SU-DHL-6 (cell line): ENCODE data around the gene CHERP.

Experiments
- H2AFZ ChIP-seq: fragments of 200-600 bp; sonication (generic); 2 replicates; pipeline ENCODE4 v1.6.1; 2014; ENCODE audit warnings: low read depth, mild to moderate bottlenecking, moderate library complexity, mixed read lengths, antibody characterized with exemption, low read length; ENCODE audit not compliant: severe bottlenecking
- H3F3A ChIP-seq: fragments of 200-600 bp; shearing (Covaris generic); 2 replicates; pipeline ENCODE4 v1.6.0; 2016; ENCODE audit warnings: antibody characterized with exemption, mild to moderate bottlenecking; ENCODE audit not compliant: insufficient read depth
- H3K27ac ChIP-seq: fragments of 200-600 bp; sonication (generic); 2 replicates; pipeline ENCODE4 v1.5.1; 2016; ENCODE audit warnings: low read depth, mild to moderate bottlenecking, low read length, moderate library complexity, mixed read lengths
- H3K27me3 ChIP-seq: fragments of 200-600 bp; sonication (generic), shearing (Covaris generic); 2 replicates; pipeline ENCODE4 v1.6.0; 2014; ENCODE audit warnings: mild to moderate bottlenecking, low read length
- H3K36me3 ChIP-seq: fragments of 200-600 bp; sonication (generic); 2 replicates; pipeline ENCODE4 v1.6.1; 2014; ENCODE audit warnings: mild to moderate bottlenecking, low read length, mixed read lengths
- H3K4me2 ChIP-seq: fragments of 300-600, 200-600 bp; shearing (Covaris generic), sonication (generic); 2 replicates; pipeline ENCODE4 v1.6.0; 2014; ENCODE audit warnings: low read length, low read depth, mild to moderate bottlenecking; ENCODE audit not compliant: poor library complexity, severe bottlenecking
- H3K4me3 ChIP-seq: fragments of 200-600 bp; sonication (generic); 2 replicates; pipeline ENCODE4 v1.5.1; 2014; ENCODE audit warnings: antibody characterized with exemption, low read length, mild to moderate bottlenecking, mixed read lengths; ENCODE audit not compliant: insufficient read depth, poor library complexity, severe bottlenecking
- H3K79me2 ChIP-seq: fragments of 200-600 bp; sonication (generic); 2 replicates; pipeline ENCODE4 v1.6.1; 2014; ENCODE audit warnings: mild to moderate bottlenecking, low read length, moderate library complexity; ENCODE audit not compliant: insufficient read depth
- H3K9ac ChIP-seq: fragments of 200-600 bp; sonication (generic); 2 replicates; pipeline ENCODE4 v1.7.0; 2014; ENCODE audit warnings: mild to moderate bottlenecking, low read length
- H3K9me2 ChIP-seq: fragments of 200-600 bp; sonication (generic); replicated peaks from 2 replicates; pipeline ENCODE4 v1.6.1; 2014; ENCODE audit warnings: low read length; ENCODE audit not compliant: insufficient read depth
- H3K9me3 ChIP-seq: fragments of 200-600 bp; sonication (generic); 2 replicates; pipeline ENCODE4 v1.6.1; 2014; ENCODE audit warnings: low read length, mixed read lengths; ENCODE audit not compliant: insufficient read depth
- H4K20me1 ChIP-seq: fragments of 200-600 bp; sonication (generic); 2 replicates; pipeline ENCODE4 v1.6.1; 2014; ENCODE audit warnings: low read depth, mild to moderate bottlenecking, antibody characterized with exemption, low read length, moderate library complexity, mixed read lengths
- EZH2phosphoT487 ChIP-seq: fragments of 200-600 bp; sonication (generic), shearing (Covaris generic); conservative IDR thresholded peaks from 2 replicates; pipeline ENCODE4 v1.6.1; 2018; ENCODE audit warnings: mild to moderate bottlenecking, antibody characterized with exemption, low read length, moderate library complexity, mixed read lengths
- TF ChIP-seq, protein P1 (sequence below): fragments of 200-600 bp; sonication (generic); IDR thresholded peaks from one replicate; pipeline ENCODE4 v1.5.1; 2017; ENCODE audit warnings: antibody characterized with exemption, mild to moderate bottlenecking, low read length, moderate library complexity; ENCODE audit not compliant: insufficient read depth, poor library complexity, severe bottlenecking

CHERP gene, protein sequence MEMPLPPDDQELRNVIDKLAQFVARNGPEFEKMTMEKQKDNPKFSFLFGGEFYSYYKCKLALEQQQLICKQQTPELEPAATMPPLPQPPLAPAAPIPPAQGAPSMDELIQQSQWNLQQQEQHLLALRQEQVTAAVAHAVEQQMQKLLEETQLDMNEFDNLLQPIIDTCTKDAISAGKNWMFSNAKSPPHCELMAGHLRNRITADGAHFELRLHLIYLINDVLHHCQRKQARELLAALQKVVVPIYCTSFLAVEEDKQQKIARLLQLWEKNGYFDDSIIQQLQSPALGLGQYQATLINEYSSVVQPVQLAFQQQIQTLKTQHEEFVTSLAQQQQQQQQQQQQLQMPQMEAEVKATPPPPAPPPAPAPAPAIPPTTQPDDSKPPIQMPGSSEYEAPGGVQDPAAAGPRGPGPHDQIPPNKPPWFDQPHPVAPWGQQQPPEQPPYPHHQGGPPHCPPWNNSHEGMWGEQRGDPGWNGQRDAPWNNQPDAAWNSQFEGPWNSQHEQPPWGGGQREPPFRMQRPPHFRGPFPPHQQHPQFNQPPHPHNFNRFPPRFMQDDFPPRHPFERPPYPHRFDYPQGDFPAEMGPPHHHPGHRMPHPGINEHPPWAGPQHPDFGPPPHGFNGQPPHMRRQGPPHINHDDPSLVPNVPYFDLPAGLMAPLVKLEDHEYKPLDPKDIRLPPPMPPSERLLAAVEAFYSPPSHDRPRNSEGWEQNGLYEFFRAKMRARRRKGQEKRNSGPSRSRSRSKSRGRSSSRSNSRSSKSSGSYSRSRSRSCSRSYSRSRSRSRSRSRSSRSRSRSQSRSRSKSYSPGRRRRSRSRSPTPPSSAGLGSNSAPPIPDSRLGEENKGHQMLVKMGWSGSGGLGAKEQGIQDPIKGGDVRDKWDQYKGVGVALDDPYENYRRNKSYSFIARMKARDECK

DNA sequence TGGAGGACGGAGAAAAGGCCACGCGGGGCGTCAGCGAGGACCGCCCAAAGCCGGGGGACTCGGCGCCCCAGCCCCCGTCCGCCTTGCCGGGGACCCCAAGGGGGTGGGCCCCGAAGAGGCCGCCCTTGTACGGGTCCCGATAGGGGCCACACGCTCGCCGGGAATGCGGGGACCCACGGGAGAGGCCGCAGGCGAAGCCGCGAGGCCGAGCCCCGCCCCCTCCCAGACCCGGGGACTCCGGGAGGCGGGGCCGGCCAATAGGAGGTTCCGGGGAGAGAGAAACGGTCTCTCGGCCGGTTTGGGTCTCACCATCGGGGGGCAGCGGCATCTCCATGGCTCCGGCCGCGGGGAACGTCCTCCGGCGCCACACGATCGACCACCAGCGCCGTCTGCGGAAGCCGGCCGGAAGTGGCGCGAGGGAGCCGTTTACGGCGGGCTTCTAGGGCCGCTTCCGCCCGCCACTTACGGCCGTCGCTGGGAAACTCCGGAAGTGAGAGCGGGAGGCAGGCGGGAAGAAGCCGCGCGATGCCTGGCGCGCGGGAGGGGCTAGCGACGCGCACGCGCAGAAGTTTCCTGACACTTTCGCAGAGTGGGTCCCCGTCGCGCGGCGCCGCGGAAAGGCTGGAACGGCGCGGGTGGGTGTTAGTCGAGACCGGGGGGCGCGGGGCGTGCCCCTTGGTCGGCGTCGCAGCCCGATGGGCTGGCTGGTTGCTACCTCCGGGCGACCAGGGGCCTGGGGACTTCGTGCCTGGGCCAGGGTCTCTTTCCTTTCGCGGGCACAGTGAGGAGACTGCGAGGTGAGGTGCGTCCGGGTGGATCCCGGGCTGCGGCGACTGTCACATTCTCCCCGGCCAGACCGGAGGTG lies at the start of gene CHERP:
Gene CHERP, minus strand, starts transcription at position 393 of the 865 bp plus-strand sequence. Its CDS starts 59 bp downstream, at position 334.
- TF ChIP-seq, protein P1, sequence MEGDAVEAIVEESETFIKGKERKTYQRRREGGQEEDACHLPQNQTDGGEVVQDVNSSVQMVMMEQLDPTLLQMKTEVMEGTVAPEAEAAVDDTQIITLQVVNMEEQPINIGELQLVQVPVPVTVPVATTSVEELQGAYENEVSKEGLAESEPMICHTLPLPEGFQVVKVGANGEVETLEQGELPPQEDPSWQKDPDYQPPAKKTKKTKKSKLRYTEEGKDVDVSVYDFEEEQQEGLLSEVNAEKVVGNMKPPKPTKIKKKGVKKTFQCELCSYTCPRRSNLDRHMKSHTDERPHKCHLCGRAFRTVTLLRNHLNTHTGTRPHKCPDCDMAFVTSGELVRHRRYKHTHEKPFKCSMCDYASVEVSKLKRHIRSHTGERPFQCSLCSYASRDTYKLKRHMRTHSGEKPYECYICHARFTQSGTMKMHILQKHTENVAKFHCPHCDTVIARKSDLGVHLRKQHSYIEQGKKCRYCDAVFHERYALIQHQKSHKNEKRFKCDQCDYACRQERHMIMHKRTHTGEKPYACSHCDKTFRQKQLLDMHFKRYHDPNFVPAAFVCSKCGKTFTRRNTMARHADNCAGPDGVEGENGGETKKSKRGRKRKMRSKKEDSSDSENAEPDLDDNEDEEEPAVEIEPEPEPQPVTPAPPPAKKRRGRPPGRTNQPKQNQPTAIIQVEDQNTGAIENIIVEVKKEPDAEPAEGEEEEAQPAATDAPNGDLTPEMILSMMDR = no peak
- TF ChIP-seq EZH2phosphoT487 = no peak
- Histone ChIP-seq H3K27me3 (no peaks in the 10 kb centered on the region), H4K20me1 (peaks cover 15% of the 10 kb centered on the region; the same call in 1 of the 2 replicates), H3K9ac (peak within 1 kb of the TSS; percentile 89), H3K9me3 (no peaks in the 10 kb centered on the region), H3K4me2 (peak within 1 kb of the TSS; percentile 81), H3K36me3 (peaks cover 6% of the 10 kb centered on the region), H3K4me3 (peak within 1 kb of the TSS; percentile 92), H3K79me2 (peaks cover 79% of the 10 kb centered on the region), H3F3A (peaks cover 21% of the 10 kb centered on the region), H2AFZ (peak within 1 kb of the TSS; percentile 30), H3K27ac (peak within 1 kb of the TSS; percentile 85), H3K9me2 (no peaks in the 10 kb centered on the region)

DNA sequence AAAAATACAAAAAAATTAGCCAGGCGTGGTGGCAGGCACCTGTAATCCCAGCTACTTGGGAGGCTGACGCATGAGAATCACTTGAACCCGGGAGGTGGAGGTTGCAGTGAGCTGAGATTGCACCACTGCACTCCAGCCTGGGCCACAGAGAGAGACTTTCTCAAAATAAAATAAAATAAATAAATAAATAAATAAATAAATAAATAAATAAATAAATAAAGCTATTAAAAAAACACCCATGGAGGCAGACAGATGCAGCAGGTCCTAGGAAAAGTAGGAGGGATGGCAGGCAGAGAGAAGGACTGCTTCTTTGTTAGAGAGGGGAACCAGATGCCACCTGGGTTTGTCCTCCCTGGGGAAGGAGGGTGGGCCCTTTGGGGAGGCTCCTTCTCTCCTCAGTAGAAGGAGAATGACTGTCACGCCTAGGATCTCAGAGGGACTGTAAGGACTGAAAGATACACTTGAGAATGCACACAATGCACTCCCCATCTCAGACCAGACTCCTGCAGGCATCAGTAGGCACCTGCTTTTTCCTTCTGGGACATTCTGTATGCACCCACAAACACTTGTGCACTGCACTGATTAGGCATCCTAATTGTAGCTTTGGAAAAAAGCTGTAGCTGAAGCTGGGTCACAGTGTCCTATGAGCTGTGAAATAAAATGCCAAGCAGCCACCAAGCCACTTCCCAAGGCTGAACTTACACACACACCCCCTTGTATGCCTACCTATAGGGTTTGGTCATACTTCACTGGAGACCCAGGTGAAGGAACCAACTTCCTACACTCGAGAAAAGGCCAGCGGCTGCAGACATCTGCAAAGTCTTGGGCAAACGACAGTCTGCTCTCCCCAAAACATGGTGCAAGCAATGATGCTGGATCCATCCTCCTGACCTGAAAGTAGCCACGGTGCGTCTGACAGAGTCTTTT lies 48.9 kb upstream of the CHERP start:
- Histone ChIP-seq H4K20me1 (no peaks in the 10 kb centered on the region; the same call in 1 of the 2 replicates), H3K79me2 (peaks cover 74% of the 10 kb centered on the region), H3K4me2 (peak overlapping the region; percentile 91), H3K27me3 (no peaks in the 10 kb centered on the region), H3K36me3 (no peaks in the 10 kb centered on the region), H3K4me3 (no peak overlapping the region), H2AFZ (no peak overlapping the region), H3F3A (peaks cover 85% of the 10 kb centered on the region), H3K27ac (peak overlapping the region; percentile 98), H3K9me3 (no peaks in the 10 kb centered on the region), H3K9ac (peak overlapping the region; percentile 9; the same call in 1 of the 2 replicates), H3K9me2 (no peaks in the 10 kb centered on the region)
- TF ChIP-seq, protein P1 = no peak
- no peak for TF ChIP-seq EZH2phosphoT487

DNA sequence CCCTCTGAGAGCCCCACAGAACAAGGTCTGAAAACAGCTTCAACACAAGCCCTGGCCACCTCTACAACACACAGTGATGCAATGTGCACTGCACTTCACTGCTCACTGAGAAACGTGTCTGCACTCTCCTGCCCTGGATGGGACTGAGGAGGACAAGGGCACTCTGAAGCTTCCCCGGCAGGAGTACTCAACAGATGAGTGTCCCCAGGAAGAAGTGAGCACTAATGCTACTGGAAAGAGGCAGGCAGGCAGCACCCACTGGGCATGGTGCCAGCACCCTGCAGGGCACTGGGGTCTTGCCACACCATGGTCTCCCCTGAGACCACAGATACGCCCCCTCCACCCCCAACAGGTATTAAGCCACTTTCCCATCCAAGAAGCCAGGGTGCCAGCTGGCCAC lies 47.7 kb upstream of the CHERP start:
- Histone ChIP-seq H3K27ac (peak overlapping the region; percentile 98), H3K79me2 (peaks cover 70% of the 10 kb centered on the region), H3K27me3 (no peaks in the 10 kb centered on the region), H2AFZ (no peak overlapping the region), H4K20me1 (no peaks in the 10 kb centered on the region), H3K9ac (peak overlapping the region; percentile 79), H3K9me2 (no peaks in the 10 kb centered on the region), H3K9me3 (no peaks in the 10 kb centered on the region), H3K4me3 (no peak overlapping the region), H3K36me3 (no peaks in the 10 kb centered on the region), H3K4me2 (peak overlapping the region; percentile 91), H3F3A (peaks cover 85% of the 10 kb centered on the region)
- TF ChIP-seq, protein P1 = no peak
- no peak for TF ChIP-seq EZH2phosphoT487
